ENCODE data around the gene MAMLD1. TPM values are rescaled to one million over a fixed set of nuclear protein-coding genes. Genes with fewer than 3 reads are reported as not detected.

The MAMLD1 gene
- total RNA-seq, 1 donor, result 3.3 TPM

GRCh38 chrX:150547375-150548115, 184.4 kb downstream of the MAMLD1 start:
- H2AFZ ChIP-seq (ENCODE audit: low read length), result peak overlapping the region; percentile 89
- H3K9me3 ChIP-seq (ENCODE audit: low read depth, low read length), result no peaks in the 10 kb centered on the region
- H3K4me3 ChIP-seq (ENCODE audit: insufficient read depth, low read length), result peak overlapping the region; percentile 62
- no peaks in the 10 kb centered on the region for H3K36me3 ChIP-seq (ENCODE audit: insufficient read depth, low read length)
- DNase-seq (ENCODE audit: insufficient read length, low spot score, missing footprints), result peak; percentile 90
- H3K27ac ChIP-seq (ENCODE audit: low read depth, low read length), result peak overlapping the region; percentile 28
- H3K27me3 ChIP-seq (ENCODE audit: insufficient read depth, low read length), result no peaks in the 10 kb centered on the region
- H3K79me2 ChIP-seq (ENCODE audit: insufficient read depth, low read length), result no peaks in the 10 kb centered on the region
- peak overlapping the region; percentile 60 for H3K4me2 ChIP-seq (ENCODE audit: insufficient read depth, low read length)
- TF ChIP-seq CTCF (IDR thresholded peaks at IDR 0.05; ENCODE audit: extremely low read depth, low read depth, low read length), result no peak
- H3K4me1 ChIP-seq (ENCODE audit: insufficient read depth, low read length), result peaks cover 9% of the 10 kb centered on the region
- no peaks in the 10 kb centered on the region for H4K20me1 ChIP-seq (ENCODE audit: insufficient read depth, low read length)

- Histone ChIP-seq H3K9me3 (ENCODE audit: low read depth, low read length) (no peaks in the 10 kb centered on the region), H3K4me2 (ENCODE audit: insufficient read depth, low read length) (peak overlapping the region; percentile 60), H3K36me3 (ENCODE audit: insufficient read depth, low read length) (no peaks in the 10 kb centered on the region), H3K27me3 (ENCODE audit: insufficient read depth, low read length) (no peaks in the 10 kb centered on the region), H3K4me1 (ENCODE audit: insufficient read depth, low read length) (peaks cover 9% of the 10 kb centered on the region), H3K27ac (ENCODE audit: low read depth, low read length) (no peak overlapping the region), H4K20me1 (ENCODE audit: insufficient read depth, low read length) (no peaks in the 10 kb centered on the region), H3K79me2 (ENCODE audit: insufficient read depth, low read length) (no peaks in the 10 kb centered on the region), H2AFZ (ENCODE audit: low read length) (peak overlapping the region; percentile 89), H3K4me3 (ENCODE audit: insufficient read depth, low read length) (peak overlapping the region; percentile 62)
- TF ChIP-seq CTCF (IDR thresholded peaks at IDR 0.05; ENCODE audit: extremely low read depth, low read depth, low read length), result no peak
- DNase-seq (ENCODE audit: insufficient read length, low spot score, missing footprints), result no peak
These were observed 185.1 kb downstream of the MAMLD1 start for GRCh38 chrX:150548251-150548650.

DNA sequence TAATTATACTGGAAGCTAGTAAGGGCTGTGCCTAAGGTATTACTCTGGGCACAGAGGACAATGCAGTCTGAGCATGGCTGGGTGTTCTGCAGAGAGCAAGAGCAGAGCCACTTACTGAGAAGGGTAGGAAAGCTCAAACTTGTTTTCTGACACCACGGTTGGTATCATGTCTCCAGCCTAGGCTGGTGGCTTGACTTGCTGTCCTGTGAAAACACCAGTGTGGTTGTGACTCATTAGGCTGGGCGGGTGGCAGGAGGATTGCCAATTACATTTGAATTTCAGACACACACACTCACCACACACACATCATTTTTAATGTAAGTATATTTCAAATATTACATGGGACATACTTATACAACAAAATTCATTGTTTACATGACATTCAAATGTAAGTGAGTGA, 185.6 kb downstream of the MAMLD1 start:
- no peaks in the 10 kb centered on the region for H3K79me2 ChIP-seq (ENCODE audit: insufficient read depth, low read length)
- no peaks in the 10 kb centered on the region for H3K36me3 ChIP-seq (ENCODE audit: insufficient read depth, low read length)
- H3K27ac ChIP-seq (ENCODE audit: low read depth, low read length), result no peak overlapping the region
- H3K27me3 ChIP-seq (ENCODE audit: insufficient read depth, low read length), result no peaks in the 10 kb centered on the region
- no peak overlapping the region for H2AFZ ChIP-seq (ENCODE audit: low read length)
- H3K4me3 ChIP-seq (ENCODE audit: insufficient read depth, low read length), result no peak overlapping the region
- no peaks in the 10 kb centered on the region for H4K20me1 ChIP-seq (ENCODE audit: insufficient read depth, low read length)
- H3K4me2 ChIP-seq (ENCODE audit: insufficient read depth, low read length), result no peak overlapping the region
- TF ChIP-seq CTCF (IDR thresholded peaks at IDR 0.05; ENCODE audit: extremely low read depth, low read depth, low read length), result no peak
- no peak for DNase-seq (ENCODE audit: insufficient read length, low spot score, missing footprints)
- H3K9me3 ChIP-seq (ENCODE audit: low read depth, low read length), result no peaks in the 10 kb centered on the region
- H3K4me1 ChIP-seq (ENCODE audit: insufficient read depth, low read length), result peaks cover 9% of the 10 kb centered on the region

- no peak for TF ChIP-seq CTCF (IDR thresholded peaks at IDR 0.05; ENCODE audit: extremely low read depth, low read depth, low read length)
These were observed 188.8 kb downstream of the MAMLD1 start for GRCh38 chrX:150551963-150552362.

More at GRCh38 chrX:150551963-150552362, 188.8 kb downstream of the MAMLD1 start:
- Histone ChIP-seq H3K27ac (ENCODE audit: low read depth, low read length) (no peak overlapping the region), H3K9me3 (ENCODE audit: low read depth, low read length) (no peaks in the 10 kb centered on the region), H4K20me1 (ENCODE audit: insufficient read depth, low read length) (no peaks in the 10 kb centered on the region), H3K36me3 (ENCODE audit: insufficient read depth, low read length) (no peaks in the 10 kb centered on the region), H2AFZ (ENCODE audit: low read length) (no peak overlapping the region), H3K27me3 (ENCODE audit: insufficient read depth, low read length) (no peaks in the 10 kb centered on the region), H3K79me2 (ENCODE audit: insufficient read depth, low read length) (no peaks in the 10 kb centered on the region), H3K4me2 (ENCODE audit: insufficient read depth, low read length) (no peak overlapping the region), H3K4me1 (ENCODE audit: insufficient read depth, low read length) (peaks cover 6% of the 10 kb centered on the region), H3K4me3 (ENCODE audit: insufficient read depth, low read length) (no peak overlapping the region)
- DNase-seq (ENCODE audit: insufficient read length, low spot score, missing footprints), result no peak

Measured in osteoblast (primary cell).